Measurements from ENCODE around the gene MYO9A.
"Not testable (repeated sequence)": the region's sequence is repeated elsewhere in the genome, so short reads cannot be mapped to it uniquely, and the experiment has no call there.

MYO9A gene

GRCh38 chr15:72086920-72087648 is 30.9 kb downstream of the MYO9A start:
- DNase-seq = no peak

GRCh38 chr15:72086010-72086697 is 31.8 kb downstream of the MYO9A start:
- DNase-seq = no peak

GRCh38 chr15:72082176-72082575 is 35.8 kb downstream of the MYO9A start:
- no peak for DNase-seq

- DNase-seq = no peak
Measured at GRCh38 chr15:72078887-72079286, 39.1 kb downstream of the MYO9A start.

- DNase-seq = no peak
Measured at GRCh38 chr15:72077950-72078349, 40.0 kb downstream of the MYO9A start.

GRCh38 chr15:72074335-72075060 is 43.5 kb downstream of the MYO9A start:
- no peak for DNase-seq

GRCh38 chr15:72071448-72071825 is 46.5 kb downstream of the MYO9A start:
- DNase-seq = not testable (repeated sequence)

GRCh38 chr15:72070817-72071447 is 47.0 kb downstream of the MYO9A start:
- no peak for DNase-seq

- DNase-seq = no peak
Measured at GRCh38 chr15:72068856-72069255, 49.1 kb downstream of the MYO9A start.

GRCh38 chr15:72065801-72066200 is 52.1 kb downstream of the MYO9A start:
- DNase-seq = no peak

- no peak for DNase-seq
Measured at GRCh38 chr15:72063186-72063585, 54.8 kb downstream of the MYO9A start.

- no peak for DNase-seq
Measured at GRCh38 chr15:72062319-72062718, 55.6 kb downstream of the MYO9A start.

GRCh38 chr15:72060687-72061250 is 57.2 kb downstream of the MYO9A start:
- DNase-seq = no peak

- DNase-seq = no peak
Measured at GRCh38 chr15:72058585-72058984, 59.4 kb downstream of the MYO9A start.

GRCh38 chr15:72057548-72058091 is 60.3 kb downstream of the MYO9A start:
- DNase-seq = no peak

- not testable (repeated sequence) for DNase-seq
Measured at GRCh38 chr15:72056217-72056616, 61.7 kb downstream of the MYO9A start.

- DNase-seq = not testable (repeated sequence)
Measured at GRCh38 chr15:72053297-72053696, 64.7 kb downstream of the MYO9A start.

GRCh38 chr15:72050700-72051099 is 67.2 kb downstream of the MYO9A start:
- no peak for DNase-seq

GRCh38 chr15:72047020-72047419 is 70.9 kb downstream of the MYO9A start:
- DNase-seq = no peak

- no peak for DNase-seq
Measured at GRCh38 chr15:72044956-72045355, 73.0 kb downstream of the MYO9A start.

GRCh38 chr15:72042865-72043264 is 75.1 kb downstream of the MYO9A start:
- no peak for DNase-seq

- DNase-seq = no peak
Measured at GRCh38 chr15:72042054-72042453, 75.9 kb downstream of the MYO9A start.

GRCh38 chr15:72037321-72037720 is 80.6 kb downstream of the MYO9A start:
- no peak for DNase-seq

All from activated T-cell treated with anti-CD3 and anti-CD28 coated beads, Interleukin-2, amount 50 U/mL, for 1 hour (primary cell).